K562 (cell line): ENCODE results near the gene NPNT. TPM values are rescaled to one million over a fixed set of nuclear protein-coding genes. Genes with fewer than 3 reads are reported as not detected.

ENCODE experiments used
- ATAC-seq: fragments of 200-7000 bp; cut with Tn5 transposase; 3 replicates; pipeline ENCODE4 v1.9.1; 2020; ENCODE audit warnings: moderate library complexity
- BruUV-seq: library from RNA; stranded (reverse); fragments of 400-500 nt; replicated peaks from 2 replicates; lab custom pipeline; 2021; lab: Mats Ljungman, UMichigan
- CTCF ChIA-PET: fragments of 300-600 bp; formaldehyde crosslinking; extraction: SDS; loops from one replicate; lab custom pipeline; 2021; ENCODE audit warnings: low intra/inter-chr PET ratio; lab: Yijun Ruan, JAX
- POLR2A ChIA-PET: fragments of 300-600, 350-650 bp; sonication (Branson Sonifier 250); formaldehyde crosslinking; extraction: SDS; loops from one replicate; lab custom pipeline; 2021; ENCODE audit warnings: antibody characterized with exemption, inconsistent platforms; lab: Yijun Ruan, JAX
- DNase-seq, 4 experiments: peaks; one replicate each; pipeline versions ENCODE4 v3.0.0 to v3.0.0-alpha.2; 2011 to 2018; ENCODE audit warnings: low spot score in 3 of 4, mixed read lengths in 3 of 4; ENCODE audit errors: extremely low read depth in 1 of 4
- FAIRE-seq: peaks from 2 replicates; lab custom pipeline; 2011; peaks lifted over from hg19 to GRCh38; lab: Jason Lieb, UNC
- H2AFZ ChIP-seq: 2 replicates; pipeline ENCODE4 v1.6.0; 2011; ENCODE audit warnings: low read depth, low read length, control low read depth, inconsistent platforms
- H3K27ac ChIP-seq: fragments of 200-600 bp; 3 replicates; pipeline ENCODE4 v1.8.0; 2011; ENCODE audit warnings: low read depth, mild to moderate bottlenecking, control low read depth, inconsistent platforms, low read length, moderate library complexity, mixed read lengths; ENCODE audit errors: extremely low read depth
- H3K27me3 ChIP-seq, 2 experiments: fragments of 300-600 bp in 1 of 2; 2 replicates in 1 of 2; 3 replicates in 1 of 2; pipeline versions ENCODE4 v1.6.0 to v1.8.0; 2011; ENCODE audit warnings: inconsistent platforms in 2 of 2, low read length in 2 of 2, mild to moderate bottlenecking in 1 of 2, mixed read lengths in 1 of 2, moderate library complexity in 1 of 2; ENCODE audit not compliant: control insufficient read depth in 2 of 2, insufficient read depth in 2 of 2
- H3K36me3 ChIP-seq: fragments of 300-600 bp; 3 replicates; pipeline ENCODE4 v1.8.0; 2011; ENCODE audit warnings: mild to moderate bottlenecking, low read length, inconsistent platforms; ENCODE audit not compliant: control insufficient read depth, insufficient read depth
- H3K4me1 ChIP-seq, 2 experiments: fragments of 200-600 bp in 1 of 2; replicated peaks in 1 of 2; 2 replicates in 1 of 2; 3 replicates in 1 of 2; pipeline versions ENCODE4 v1.5.1 to v1.8.0; 2011; ENCODE audit warnings: inconsistent platforms in 2 of 2, low read length in 2 of 2, mild to moderate bottlenecking in 1 of 2, mixed read lengths in 1 of 2, moderate library complexity in 1 of 2; ENCODE audit not compliant: control insufficient read depth in 2 of 2, insufficient read depth in 2 of 2
- H3K4me2 ChIP-seq: 2 replicates; pipeline ENCODE4 v1.6.1; 2011; ENCODE audit warnings: low read length, control low read depth, inconsistent platforms, mixed read lengths; ENCODE audit not compliant: insufficient read depth
- H3K4me3 ChIP-seq: fragments of 200-600 bp; sonication (generic), shearing (Covaris generic); 2 replicates; pipeline ENCODE4 v1.5.1; 2016; ENCODE audit warnings: control low read depth, inconsistent platforms
- H3K79me2 ChIP-seq: fragments of 200-600 bp; 3 replicates; pipeline ENCODE4 v1.8.0; 2011; ENCODE audit warnings: low read length, inconsistent platforms; ENCODE audit not compliant: control insufficient read depth, insufficient read depth
- H3K9ac ChIP-seq, 2 experiments: 2 replicates each; pipeline versions ENCODE4 v1.6.0 to v1.6.1; 2011; ENCODE audit warnings: low read depth in 2 of 2, low read length in 2 of 2, control low read depth in 1 of 2, inconsistent platforms in 1 of 2, mild to moderate bottlenecking in 1 of 2, mixed read lengths in 1 of 2; ENCODE audit not compliant: insufficient read depth in 1 of 2
- H3K9me1 ChIP-seq: one replicate; pipeline ENCODE4 v1.6.0; 2011; ENCODE audit warnings: inconsistent platforms, mild to moderate bottlenecking, low read length, moderate library complexity; ENCODE audit not compliant: control insufficient read depth, insufficient read depth
- H3K9me3 ChIP-seq: replicated peaks from 2 replicates; pipeline ENCODE4 v1.5.1; 2011; ENCODE audit warnings: low read depth, low read length, inconsistent platforms; ENCODE audit not compliant: control insufficient read depth, insufficient read depth
- H4K20me1 ChIP-seq: replicated peaks from 2 replicates; pipeline ENCODE4 v1.6.1; 2011; ENCODE audit warnings: low read length, inconsistent platforms, mixed read lengths; ENCODE audit not compliant: control insufficient read depth, insufficient read depth
- JUN ChIP-seq, 2 experiments: sonication (generic) in 1 of 2; formaldehyde crosslinking in 1 of 2; IDR thresholded peaks; 2 replicates each; pipeline versions ENCODE4 v1.6.1 to v1.8.0; 2012 to 2022; ENCODE audit warnings: borderline replicate concordance in 2 of 2, mild to moderate bottlenecking in 2 of 2, improper control_type of control experiment in 1 of 2, low read depth in 1 of 2, low read length in 1 of 2, missing genetic modification reagents in 1 of 2
- MEIS2 ChIP-seq: fragments of 450-650 bp; IDR thresholded peaks from 2 replicates; pipeline ENCODE4 v1.6.1; 2014; ENCODE audit warnings: mild to moderate bottlenecking; ENCODE audit not compliant: partially characterized antibody
- PCBP2 ChIP-seq: fragments of 200-400 bp; formaldehyde crosslinking; IDR thresholded peaks from 2 replicates; pipeline ENCODE4 v1.6.1; 2018; ENCODE audit warnings: low read length, low read depth, mild to moderate bottlenecking, moderate library complexity; ENCODE audit not compliant: poor library complexity, severe bottlenecking
- in situ Hi-C: fragments of 300-500 bp; cut with MboI; formaldehyde crosslinking; loops from 4 replicates; pipeline ENCODE4 v1.15.0; 2018; ENCODE audit warnings: inconsistent platforms, mixed read lengths
- intact Hi-C: fragments of 100-400 bp; cut with micrococcal nuclease; formaldehyde crosslinking; loops from 2 replicates; pipeline ENCODE4 v1.14.2; 2022
- polyA plus RNA-seq, 8 experiments: library from polyadenylated mRNA; depleted of rRNA in 4 of 8; stranded (reverse) in 5 of 8; unstranded in 3 of 8; fragments of >200 nt; fragmentation: Nextera tagmentation in 2 of 8; fragmentation: Illumina TruSeq in 1 of 8; extraction: Ambion mirVana in 2 of 8; extraction: Trizol in 1 of 8; gene quantifications; 2 replicates each; pipeline versions ENCODE4 v1.2.1 to v1.2.3, GENCODE V29; 2011 to 2014; ENCODE audit warnings: inconsistent platforms in 1 of 8, missing spikeins in 1 of 8
- total RNA-seq, 7 experiments: library from RNA; depleted of rRNA in 6 of 7; stranded (reverse); fragments of >200 nt in 6 of 7; fragmentation: Illumina TruSeq in 2 of 7; extraction: Trizol in 2 of 7; gene quantifications; 2 replicates each; pipeline versions ENCODE4 v1.2.1 to v1.2.3, GENCODE V29; 2011 to 2021; ENCODE audit warnings: low replicate concordance in 1 of 7
- TF ChIP-seq, protein P1 (sequence below): sonication (generic); formaldehyde crosslinking; IDR thresholded peaks from 2 replicates; pipeline ENCODE4 v1.5.0; 2020; ENCODE audit warnings: missing genetic modification reagents

The NPNT gene
- total and polyA plus RNA-seq, 9 of the 15 experiments (the other 6 are each of a cell fraction or from before 2014, with no cell fraction given) = 0.22 TPM; not detected in 8

- TF ChIP-seq JUN (IDR thresholded peaks at IDR 0.05; ENCODE audit: borderline replicate concordance, low read depth, low read length) (no peak), JUN (CRISPR knock-in tag; IDR thresholded peaks at IDR 0.05; ENCODE audit: borderline replicate concordance) (no peak), MEIS2 (no peak)
- TF ChIP-seq, all 486 proteins: peak for 0
These were observed 23.3 kb upstream of the NPNT start (continued) for GRCh38 chr4:105871997-105872396.

DNA sequence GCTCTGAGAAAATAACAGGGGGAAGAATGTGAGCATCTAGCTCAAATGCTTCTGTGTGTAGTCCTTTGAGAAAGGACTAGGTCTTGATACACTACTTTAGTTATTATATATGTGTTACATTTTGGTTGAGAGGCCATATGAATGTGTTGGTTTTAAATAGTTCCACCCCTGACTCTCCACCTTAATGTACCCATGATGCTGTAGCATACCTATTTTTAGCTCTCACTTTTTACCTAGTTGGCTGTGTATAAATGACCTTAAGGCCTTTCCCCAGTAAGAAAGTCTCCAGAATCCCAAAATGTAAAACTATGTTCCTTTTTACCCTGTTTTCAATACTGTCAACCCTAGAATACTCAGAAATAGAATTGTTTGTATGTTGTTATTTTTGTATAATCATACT lies 20.0 kb upstream of the NPNT start:
- Histone ChIP-seq H2AFZ (no peak overlapping the region), H3K27me3 (no peaks in the 10 kb centered on the region), H3K4me1 (no peaks in the 10 kb centered on the region), H3K9ac (no peak overlapping the region), H3K4me2 (no peak overlapping the region), H3K79me2 (no peaks in the 10 kb centered on the region), H3K27ac (no peak overlapping the region), H3K4me3 (no peak overlapping the region), H3K9me1 (no peaks in the 10 kb centered on the region), H4K20me1 (no peaks in the 10 kb centered on the region), H3K36me3 (no peaks in the 10 kb centered on the region), H3K9me3 (no peaks in the 10 kb centered on the region)
- POLR2A ChIA-PET = interaction anchor here (0.8 to 1.1 kb wide), 2 partner anchors 18 to 27 kb away, joined by 3 read pairs; no protein-coding TSS in a partner anchor
- no peak for TF ChIP-seq PCBP2
- TF ChIP-seq, protein P1, sequence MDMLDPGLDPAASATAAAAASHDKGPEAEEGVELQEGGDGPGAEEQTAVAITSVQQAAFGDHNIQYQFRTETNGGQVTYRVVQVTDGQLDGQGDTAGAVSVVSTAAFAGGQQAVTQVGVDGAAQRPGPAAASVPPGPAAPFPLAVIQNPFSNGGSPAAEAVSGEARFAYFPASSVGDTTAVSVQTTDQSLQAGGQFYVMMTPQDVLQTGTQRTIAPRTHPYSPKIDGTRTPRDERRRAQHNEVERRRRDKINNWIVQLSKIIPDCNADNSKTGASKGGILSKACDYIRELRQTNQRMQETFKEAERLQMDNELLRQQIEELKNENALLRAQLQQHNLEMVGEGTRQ (CRISPR knock-in tag) = no peak
- no peak for ATAC-seq
- intact Hi-C loops (no loop called here), in situ Hi-C loops (no loop called here)
- CTCF ChIA-PET = no interaction called here
- DNase-seq = no peak
- no TSS peak for BruUV-seq
- no peak for FAIRE-seq
